GM23248 (cell line): ENCODE results near the gene OR6V1.

ENCODE experiments used
- EZH2 ChIP-seq: fragments of 200-600 bp; sonication (generic); IDR thresholded peaks from 2 replicates; pipeline ENCODE4 v1.6.1; 2018; ENCODE audit warnings: antibody characterized with exemption, mild to moderate bottlenecking; ENCODE audit not compliant: insufficient read depth, poor library complexity, severe bottlenecking
- EZH2phosphoT487 ChIP-seq: fragments of 200-600 bp; sonication (generic); IDR thresholded peaks from 2 replicates; pipeline ENCODE4 v1.6.1; 2018; ENCODE audit warnings: antibody characterized with exemption, moderate library complexity, mild to moderate bottlenecking, low read depth; ENCODE audit not compliant: insufficient read depth

GRCh38 chr7:143018931-143019330, 33.2 kb upstream of the OR6V1 start:
- TF ChIP-seq EZH2phosphoT487 = no peak
- no peak for TF ChIP-seq EZH2
